Measurements from ENCODE around the gene SYNE1.

- TF ChIP-seq CTCF (IDR thresholded peaks at IDR 0.05) (no peak), POLR2AphosphoS5 (IDR thresholded peaks at IDR 0.05) (no peak)
Observed at GRCh38 chr6:152364866-152365265, 272.3 kb downstream of the SYNE1 start.

Measured in sigmoid colon (tissue), 4 donors.